GM12874 (cell line): ENCODE measurements around the gene ANKRD45.

ENCODE experiments used
- TF ChIP-seq, protein P1 (sequence below): IDR thresholded peaks from 2 replicates; pipeline ENCODE4 v1.5.1; 2011; ENCODE audit warnings: low read depth, mild to moderate bottlenecking, control low read depth, low read length, moderate library complexity; ENCODE audit not compliant: insufficient read depth

ANKRD45 gene

DNA sequence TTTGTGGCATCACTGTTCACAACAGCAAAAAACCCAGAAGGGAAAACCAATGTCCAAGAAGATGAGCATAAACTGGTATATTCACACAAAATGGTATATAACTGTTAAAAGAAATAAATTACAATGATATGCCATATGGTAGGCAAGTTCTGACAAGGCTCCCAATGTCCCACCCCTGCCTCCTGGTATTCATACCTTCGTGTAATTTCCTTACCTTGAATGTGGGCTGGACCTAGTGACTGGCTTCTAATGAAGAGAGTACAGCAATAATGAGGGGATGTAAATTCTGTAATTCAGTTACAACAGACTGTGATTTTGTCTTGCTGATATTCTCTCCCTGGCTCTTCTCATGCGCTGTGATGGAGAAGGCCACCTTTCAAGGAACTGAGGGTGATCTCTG lies 9.3 kb downstream of the ANKRD45 start:
- TF ChIP-seq, protein P1, sequence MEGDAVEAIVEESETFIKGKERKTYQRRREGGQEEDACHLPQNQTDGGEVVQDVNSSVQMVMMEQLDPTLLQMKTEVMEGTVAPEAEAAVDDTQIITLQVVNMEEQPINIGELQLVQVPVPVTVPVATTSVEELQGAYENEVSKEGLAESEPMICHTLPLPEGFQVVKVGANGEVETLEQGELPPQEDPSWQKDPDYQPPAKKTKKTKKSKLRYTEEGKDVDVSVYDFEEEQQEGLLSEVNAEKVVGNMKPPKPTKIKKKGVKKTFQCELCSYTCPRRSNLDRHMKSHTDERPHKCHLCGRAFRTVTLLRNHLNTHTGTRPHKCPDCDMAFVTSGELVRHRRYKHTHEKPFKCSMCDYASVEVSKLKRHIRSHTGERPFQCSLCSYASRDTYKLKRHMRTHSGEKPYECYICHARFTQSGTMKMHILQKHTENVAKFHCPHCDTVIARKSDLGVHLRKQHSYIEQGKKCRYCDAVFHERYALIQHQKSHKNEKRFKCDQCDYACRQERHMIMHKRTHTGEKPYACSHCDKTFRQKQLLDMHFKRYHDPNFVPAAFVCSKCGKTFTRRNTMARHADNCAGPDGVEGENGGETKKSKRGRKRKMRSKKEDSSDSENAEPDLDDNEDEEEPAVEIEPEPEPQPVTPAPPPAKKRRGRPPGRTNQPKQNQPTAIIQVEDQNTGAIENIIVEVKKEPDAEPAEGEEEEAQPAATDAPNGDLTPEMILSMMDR = no peak

DNA sequence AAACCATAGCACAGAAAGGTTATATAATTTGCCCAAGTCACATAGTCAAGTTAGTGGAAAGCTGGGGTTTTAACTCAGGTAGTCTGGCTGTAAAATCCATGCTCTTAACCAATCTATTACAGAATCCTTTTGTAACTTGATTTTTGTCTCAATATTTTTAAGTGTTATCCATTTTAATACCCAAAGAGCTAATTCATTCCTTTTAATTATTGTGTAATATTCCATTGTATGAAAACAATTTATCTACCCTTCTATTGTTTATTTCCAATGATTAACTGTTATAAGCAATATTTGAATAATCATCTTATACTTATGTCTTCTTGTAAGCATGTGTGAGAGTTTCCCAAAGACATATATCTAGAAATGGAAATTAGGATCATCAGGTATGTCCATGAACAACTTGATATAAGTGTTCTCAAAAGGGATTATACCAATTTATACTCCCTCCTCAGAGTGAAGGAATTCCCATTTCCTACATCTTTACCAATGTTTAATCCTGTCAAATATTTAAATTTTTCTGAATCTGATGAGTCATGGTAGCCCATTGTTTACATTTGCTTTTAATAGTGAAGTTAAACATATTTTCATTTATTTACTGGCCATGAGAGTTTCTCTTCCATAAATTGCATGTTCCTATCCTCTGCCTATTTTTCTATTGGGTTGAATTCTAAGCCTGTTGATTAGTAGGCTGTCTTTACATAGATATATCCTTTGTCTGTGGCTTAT lies 20.6 kb downstream of the ANKRD45 start:
- TF ChIP-seq, protein P1 = no peak

DNA sequence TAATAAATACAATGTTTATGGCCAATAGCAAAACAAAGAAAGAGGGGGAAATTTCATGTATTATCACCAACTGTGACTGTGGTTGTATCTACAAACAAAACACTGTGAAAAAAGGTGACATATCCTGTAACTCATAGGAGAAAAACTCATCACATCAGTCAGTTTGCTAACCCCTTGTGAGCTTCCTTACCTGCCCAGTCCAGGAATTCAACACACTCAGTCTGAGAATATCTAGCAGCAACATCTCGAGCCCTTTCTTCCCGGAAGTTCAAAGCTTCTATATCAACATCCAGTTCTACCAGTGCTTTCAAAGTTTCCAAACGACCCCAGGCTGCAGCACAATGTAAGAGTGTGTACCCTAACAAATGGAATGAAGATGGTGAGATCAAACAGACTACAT lies 23.0 kb downstream of the ANKRD45 start:
- TF ChIP-seq, protein P1 = no peak

DNA sequence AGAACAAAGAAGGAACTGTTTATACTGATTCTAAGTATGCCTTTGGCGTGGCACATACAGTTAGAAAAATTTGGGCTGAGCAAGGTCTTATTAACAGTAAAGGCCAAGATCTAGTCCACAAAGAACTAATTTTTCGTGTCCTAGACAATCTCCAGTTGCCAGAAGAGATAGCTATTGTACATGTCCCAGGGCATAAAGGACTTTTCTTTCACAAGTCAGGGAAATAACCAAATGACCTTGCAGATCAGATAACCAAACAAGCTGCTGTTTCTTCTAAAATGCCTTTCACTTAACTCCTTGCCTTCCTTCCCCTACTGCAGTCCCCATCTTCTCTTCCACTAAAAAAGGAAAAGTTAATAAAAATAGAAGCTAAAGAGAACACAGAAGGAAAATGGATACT lies 30.5 kb downstream of the ANKRD45 start:
- TF ChIP-seq, protein P1 = no peak

DNA sequence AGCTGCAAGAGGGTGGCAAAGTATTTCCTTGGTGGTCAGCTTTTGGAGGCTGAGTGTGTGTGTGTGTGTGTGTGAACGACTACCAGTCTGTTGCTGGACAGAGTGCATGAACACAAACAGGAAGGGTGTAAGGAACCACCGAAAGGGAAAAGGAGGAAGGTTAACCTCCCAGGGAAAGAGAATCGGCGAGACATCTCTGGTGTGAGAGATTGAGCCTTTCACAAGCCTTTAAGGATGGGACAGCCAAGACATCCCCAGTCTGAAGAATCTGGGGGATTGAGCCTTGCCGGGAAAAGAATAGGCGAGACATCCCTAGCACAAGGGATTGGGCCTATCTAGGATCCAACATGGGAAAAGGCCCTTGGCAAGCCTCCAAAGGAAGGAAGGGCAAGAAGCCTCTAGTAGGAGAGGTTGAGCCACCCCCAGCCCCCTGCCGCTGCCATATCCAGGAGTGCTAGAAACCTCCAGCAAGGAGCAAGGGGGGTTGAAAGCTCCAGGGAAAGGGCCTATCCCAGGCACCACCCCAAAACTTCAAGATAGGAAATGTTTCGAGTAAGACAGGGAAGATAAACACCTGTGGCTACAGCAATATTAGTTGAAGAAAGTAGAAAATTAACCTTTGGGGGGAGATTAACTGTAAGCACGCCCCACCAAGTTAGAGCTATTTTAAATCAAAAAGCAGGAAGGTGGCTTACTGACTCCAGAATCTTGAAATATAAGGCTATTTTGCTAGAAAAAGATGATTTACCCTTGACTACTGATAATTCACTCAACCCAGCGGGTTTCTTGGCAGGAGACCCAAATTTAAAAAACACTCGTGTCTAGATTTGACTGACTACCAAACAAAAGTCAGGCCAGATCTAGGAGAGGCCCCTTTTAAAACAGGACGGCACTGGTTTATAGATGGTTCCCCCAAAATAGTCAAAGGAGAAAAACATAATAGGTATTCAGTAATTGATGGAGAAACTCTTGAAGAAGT lies 31.3 kb downstream of the ANKRD45 start:
- TF ChIP-seq, protein P1 = no peak

DNA sequence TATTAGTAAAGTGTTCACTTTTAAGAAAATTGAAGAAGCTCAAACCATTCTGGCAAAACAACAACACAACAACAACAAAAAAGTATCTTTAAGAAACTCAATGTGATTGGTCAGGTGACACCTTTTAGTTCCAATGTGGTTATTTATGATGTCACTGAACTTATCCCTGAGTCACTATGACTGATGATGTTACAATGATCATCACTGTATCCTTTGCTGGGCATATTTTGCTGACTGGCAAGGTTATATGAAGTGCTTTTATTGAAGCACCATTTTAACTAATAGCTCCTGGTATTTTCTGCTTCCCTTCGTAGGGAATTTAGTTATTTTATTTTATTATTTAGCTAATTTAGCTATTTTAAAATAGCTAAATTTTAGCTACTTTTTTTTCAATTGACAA lies 34.5 kb downstream of the ANKRD45 start, which contains the start of gene TEX50:
Gene TEX50 (plus strand): TSS at position 223 of the 400 bp plus-strand sequence. CDS start 184 bp downstream, outside the sequence.
- TF ChIP-seq, protein P1 = no peak

DNA sequence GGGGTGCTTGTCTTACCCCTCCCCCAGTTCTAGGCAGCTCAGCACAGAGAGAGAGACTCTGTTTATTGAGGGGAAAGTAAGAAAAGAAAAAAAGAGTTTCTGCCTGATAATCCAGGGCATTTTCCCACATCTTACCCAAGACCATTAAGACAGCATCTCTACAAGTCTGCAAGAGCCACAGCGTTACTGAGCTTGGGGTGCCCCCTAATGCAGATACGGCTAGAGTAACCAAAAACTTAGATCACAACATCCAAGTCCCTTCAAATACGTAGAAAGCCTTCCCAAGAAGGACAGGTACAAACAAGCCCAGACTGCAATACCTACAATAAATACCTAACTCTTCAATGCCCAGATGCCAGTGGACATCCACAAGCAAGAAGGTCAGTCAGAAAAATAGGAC lies 40.8 kb downstream of the ANKRD45 start:
- TF ChIP-seq, protein P1 = no peak
